T-cell (primary cell): ENCODE results near the gene GFOD1. TPM values are rescaled to one million over a fixed set of nuclear protein-coding genes. Genes with fewer than 3 reads are reported as not detected.

Experiments used
- ATAC-seq, 4 experiments: fragments of 200-7000 bp in 3 of 4; fragments of 150-1000 bp in 1 of 4; cut with Tn5 transposase; replicated peaks in 1 of 4; 1 replicate in 3 of 4; 2 replicates in 1 of 4; pipeline ENCODE4 v1.10.0; 2021; ENCODE audit warnings: moderate library complexity in 3 of 4, mild to moderate bottlenecking in 2 of 4, moderate number of reproducible peaks in 1 of 4
- CTCF ChIA-PET, 2 donors: fragments of 300-600 bp; sonication (Branson Sonifier 250); formaldehyde crosslinking; loops; one replicate each; lab custom pipeline; 2022; ENCODE audit warnings: antibody characterized with exemption in 2 of 2; lab: Charles Lee
- POLR2A ChIA-PET, 2 donors: fragments of 300-600 bp; sonication (Branson Sonifier 250); formaldehyde crosslinking; loops; one replicate each; lab custom pipeline; 2022; ENCODE audit warnings: antibody characterized with exemption in 2 of 2; lab: Charles Lee
- DNase-seq, 35 experiments: peaks; one replicate each; pipeline versions ENCODE4 v3.0.0 to v3.0.0-alpha.2; 2013 to 2023
- H3K27ac ChIP-seq: one replicate; pipeline ENCODE4 v1.5.1; 2013; ENCODE audit warnings: low read length
- H3K27me3 ChIP-seq, 2 experiments: replicated peaks in 1 of 2; 1 replicate in 1 of 2; 2 replicates in 1 of 2; pipeline versions ENCODE4 v1.6.1 to v1.7.0; 2013; ENCODE audit warnings: low read length in 1 of 2, mixed read lengths in 1 of 2; ENCODE audit not compliant: control insufficient read depth in 2 of 2, insufficient read depth in 2 of 2; ENCODE audit errors: extremely low read depth in 1 of 2
- H3K36me3 ChIP-seq, 2 donors: 1 replicate in 1 of 2; 2 replicates in 1 of 2; pipeline versions ENCODE4 v1.6.1 to v1.7.0; 2013; ENCODE audit warnings: low read length in 1 of 2; ENCODE audit not compliant: control insufficient read depth in 2 of 2, insufficient read depth in 1 of 2; ENCODE audit errors: extremely low read depth in 1 of 2
- H3K4me1 ChIP-seq, 2 experiments: 1 replicate in 1 of 2; 2 replicates in 1 of 2; pipeline versions ENCODE4 v1.6.1 to v1.7.0; 2013; ENCODE audit warnings: low read length in 2 of 2, mixed read lengths in 1 of 2; ENCODE audit not compliant: insufficient read depth in 2 of 2, control insufficient read depth in 1 of 2; ENCODE audit errors: extremely low read depth in 1 of 2
- H3K4me3 ChIP-seq, 2 donors: 1 replicate in 1 of 2; 2 replicates in 1 of 2; pipeline versions ENCODE4 v1.5.1 to v1.7.0; 2013; ENCODE audit warnings: mild to moderate bottlenecking in 2 of 2, low read length in 1 of 2, moderate library complexity in 1 of 2; ENCODE audit not compliant: control insufficient read depth in 1 of 2; ENCODE audit errors: extremely low read depth in 1 of 2
- H3K9me3 ChIP-seq: 2 replicates; pipeline ENCODE4 v1.7.0; 2013
- H3K27ac Mint-ChIP-seq, 2 donors: one replicate each; pipeline ENCODE4 v1.8.0; 2020 to 2021; ENCODE audit warnings: mild to moderate bottlenecking in 2 of 2, mixed read lengths in 2 of 2
- H3K27me3 Mint-ChIP-seq, 2 donors: one replicate each; pipeline ENCODE4 v1.8.0; 2021 to 2022; ENCODE audit warnings: mixed read lengths in 2 of 2
- H3K36me3 Mint-ChIP-seq: one replicate; pipeline ENCODE4 v1.8.0; 2021; ENCODE audit warnings: mixed read lengths
- H3K4me1 Mint-ChIP-seq, 3 donors: one replicate each; pipeline ENCODE4 v1.8.0; 2020 to 2022; ENCODE audit warnings: mixed read lengths in 3 of 3, mild to moderate bottlenecking in 1 of 3
- H3K4me3 Mint-ChIP-seq, 3 donors: one replicate each; pipeline ENCODE4 v1.8.0; 2020 to 2022; ENCODE audit warnings: mild to moderate bottlenecking in 3 of 3, mixed read lengths in 3 of 3, moderate library complexity in 3 of 3
- H3K9me3 Mint-ChIP-seq, 3 donors: one replicate each; pipeline ENCODE4 v1.8.0; 2020 to 2022; ENCODE audit warnings: mixed read lengths in 3 of 3
- WGBS: methylation state at CpG from one replicate; pipeline ENCODE4 v1.1.5; 2013; ENCODE audit warnings: missing lambda C conversion rate; ENCODE audit not compliant: insufficient coverage; 5-methylcytosine and 5-hydroxymethylcytosine counted together
- total RNA-seq, 35 experiments: library from RNA in 6 of 35; stranded (reverse) in 6 of 35; fragments of 120-200 nt in 1 of 35; gene quantifications; one replicate each; pipeline versions ENCODE4 v1.2.1 to v1.2.4 and lab custom pipeline; 2013 to 2026

GFOD1 gene
- total RNA-seq, 5 donors from 2014 or later (not counting 1 experiment from before 2014, with no cell fraction given) = 1.9 to 3.2 (median 2.3) TPM

DNA sequence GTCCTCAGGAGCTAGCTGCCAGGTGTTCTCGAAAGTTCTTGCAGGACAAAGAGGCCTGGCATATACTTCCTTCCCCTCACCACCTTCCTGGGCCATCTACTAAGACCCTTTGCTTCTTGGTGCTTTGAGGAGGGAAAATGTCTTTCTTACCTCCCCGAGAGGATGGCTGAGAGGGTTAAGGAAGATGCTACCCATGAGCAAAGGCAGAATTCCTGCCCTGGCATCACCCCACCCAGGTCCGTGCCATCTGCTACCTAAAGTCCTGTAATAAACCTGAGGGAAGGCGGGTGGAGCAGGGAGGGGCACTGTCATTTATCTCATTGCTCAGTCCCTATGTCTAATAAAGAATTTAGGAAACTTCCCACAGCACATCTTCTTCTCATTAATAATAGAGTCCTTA is 16.2 kb downstream of the GFOD1 start:
- ChIA-PET POLR2A (no interaction called here), CTCF (no interaction called here)
- Mint-ChIP-seq H3K27ac (no peak overlapping the region), H3K9me3 (no peaks in the 10 kb centered on the region), H3K4me3 (no peak overlapping the region), H3K36me3 (no peaks in the 10 kb centered on the region), H3K27me3 (no peaks in the 10 kb centered on the region), H3K4me1 (peaks cover 0 to 9% (median 6%) of the 10 kb centered on the region in 3 donors)
- no CpG with 5 or more reads among the region's 4 CpGs for WGBS
- Histone ChIP-seq H3K9me3 (no peaks in the 10 kb centered on the region), H3K36me3 (no peaks in the 10 kb centered on the region), H3K4me1 (peaks cover 0 to 5% of the 10 kb centered on the region in 2 experiments), H3K27ac (no peak overlapping the region), H3K4me3 (no peak overlapping the region), H3K27me3 (no peaks in the 10 kb centered on the region)
- ATAC-seq (no peak), DNase-seq (no peak)

GRCh38 chr6:13470238-13471140 is 16.9 kb downstream of the GFOD1 start:
- Mint-ChIP-seq H3K4me3 (no peak overlapping the region), H3K4me1 (peaks cover 0 to 15% (median 12%) of the 10 kb centered on the region in 3 donors), H3K27me3 (no peaks in the 10 kb centered on the region), H3K27ac (no peak overlapping the region), H3K9me3 (no peaks in the 10 kb centered on the region), H3K36me3 (no peaks in the 10 kb centered on the region)
- no peak overlapping the region for H3K27ac ChIP-seq
- DNase-seq (no peak), ATAC-seq (no peak)
- H3K27me3 ChIP-seq = no peaks in the 10 kb centered on the region
- H3K4me3 ChIP-seq = no peak overlapping the region
- H3K9me3 ChIP-seq = no peaks in the 10 kb centered on the region
- WGBS = 83% methylated on average over 5 of the region's 10 CpGs
- POLR2A ChIA-PET = no interaction called here
- H3K4me1 ChIP-seq = peaks cover 0 to 7% of the 10 kb centered on the region in 2 experiments
- CTCF ChIA-PET = no interaction called here
- no peaks in the 10 kb centered on the region for H3K36me3 ChIP-seq

DNA sequence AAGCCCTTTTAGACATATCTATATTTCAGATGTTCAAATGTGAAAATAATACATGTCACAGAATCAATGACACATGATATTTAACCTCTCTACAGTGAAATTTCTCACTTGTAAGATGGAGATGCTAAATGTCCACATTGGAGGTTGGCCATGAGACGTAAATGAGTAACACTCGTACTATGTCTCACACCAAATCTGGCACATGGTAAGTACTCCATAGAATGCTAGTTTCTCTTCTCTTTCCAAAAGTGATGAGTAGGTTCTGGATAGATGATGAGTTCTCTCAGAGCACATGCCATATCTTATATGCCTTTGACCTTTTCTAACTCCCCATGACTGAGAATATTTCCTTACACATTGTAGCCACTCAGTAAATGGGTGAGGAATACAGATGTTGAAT is 17.7 kb downstream of the GFOD1 start:
- H3K4me1 ChIP-seq = peaks cover 0 to 7% of the 10 kb centered on the region in 2 experiments

DNA sequence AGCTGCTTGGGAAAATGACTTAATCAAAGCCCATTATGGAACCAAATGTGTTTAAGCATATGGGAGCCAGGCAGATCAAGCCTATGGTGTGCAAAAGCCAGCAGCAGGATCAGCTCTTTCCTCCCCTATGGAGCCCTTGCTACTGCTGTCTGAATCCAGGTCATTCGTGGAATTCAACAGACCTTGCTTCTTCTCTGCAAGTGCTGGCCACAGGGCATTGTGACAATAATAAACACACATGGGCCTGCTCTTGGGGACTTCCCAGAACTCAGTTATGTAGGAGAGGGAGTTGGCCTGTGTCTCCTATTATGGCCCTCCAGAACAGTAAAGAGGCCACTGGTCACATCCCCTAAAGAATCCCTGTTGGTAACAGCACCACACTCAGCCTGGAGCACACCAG is 18.6 kb downstream of the GFOD1 start:
- H3K36me3 Mint-ChIP-seq = no peaks in the 10 kb centered on the region
- POLR2A ChIA-PET = no interaction called here

More for the DNA sequence above, 17.7 kb downstream of the GFOD1 start:
- Histone ChIP-seq H3K27me3 (no peaks in the 10 kb centered on the region), H3K36me3 (no peaks in the 10 kb centered on the region), H3K27ac (no peak overlapping the region), H3K9me3 (no peaks in the 10 kb centered on the region), H3K4me3 (no peak overlapping the region)
- Mint-ChIP-seq H3K27me3 (no peaks in the 10 kb centered on the region), H3K9me3 (no peaks in the 10 kb centered on the region), H3K27ac (no peak overlapping the region), H3K4me3 (no peak overlapping the region), H3K4me1 (peaks cover 0 to 19% (median 14%) of the 10 kb centered on the region in 3 donors), H3K36me3 (no peaks in the 10 kb centered on the region)
- ATAC-seq = no peak
- CTCF ChIA-PET = no interaction called here
- no peak for DNase-seq
- no CpG with 5 or more reads among the region's 2 CpGs for WGBS
- POLR2A ChIA-PET = interaction anchor here in 1 of 2 donors (0.5 kb wide), 1 partner anchor 96 kb away, joined by 3 read pairs; no protein-coding TSS in a partner anchor

DNA sequence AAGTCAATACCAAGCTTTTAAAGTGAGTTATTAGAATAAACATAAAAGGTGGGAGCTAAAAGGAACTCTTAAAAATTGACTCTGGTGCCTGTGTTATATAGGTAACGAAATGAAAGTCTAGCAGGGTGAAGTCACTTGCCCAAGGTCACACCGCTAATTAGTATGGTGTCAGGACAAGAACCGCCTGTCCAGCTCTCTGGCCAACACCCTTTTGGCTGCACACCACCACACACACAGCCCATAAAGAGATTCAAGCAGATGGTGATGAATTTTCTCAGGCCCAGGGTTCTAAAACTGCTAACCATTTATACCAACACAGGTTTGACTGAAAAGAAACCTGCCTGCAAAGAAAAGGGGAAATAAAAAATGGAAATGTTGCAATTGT is 20.2 kb downstream of the GFOD1 start:
- POLR2A ChIA-PET = no interaction called here
- H3K27ac Mint-ChIP-seq = no peak overlapping the region

More for the DNA sequence above, 18.6 kb downstream of the GFOD1 start:
- H3K27me3 Mint-ChIP-seq = no peaks in the 10 kb centered on the region
- peaks cover 0 to 17% (median 14%) of the 10 kb centered on the region in 3 donors for H3K4me1 Mint-ChIP-seq
- Histone ChIP-seq H3K27ac (no peak overlapping the region), H3K27me3 (no peaks in the 10 kb centered on the region), H3K4me1 (peaks cover 0 to 7% of the 10 kb centered on the region in 2 experiments), H3K9me3 (no peaks in the 10 kb centered on the region), H3K36me3 (no peaks in the 10 kb centered on the region), H3K4me3 (no peak overlapping the region)
- CTCF ChIA-PET = no interaction called here
- H3K4me3 Mint-ChIP-seq = no peak overlapping the region
- H3K9me3 Mint-ChIP-seq = no peaks in the 10 kb centered on the region
- DNase-seq = no peak
- no CpG with 5 or more reads among the region's 1 CpG for WGBS
- ATAC-seq = no peak
- no peak overlapping the region for H3K27ac Mint-ChIP-seq

GRCh38 chr6:13466304-13467215 is 20.8 kb downstream of the GFOD1 start:
- H3K4me3 Mint-ChIP-seq = no peak overlapping the region
- H3K27me3 ChIP-seq = no peaks in the 10 kb centered on the region
- peak overlapping the region in 1 of 2 donors; percentile 7 for H3K27ac Mint-ChIP-seq
- DNase-seq (no peak), ATAC-seq (peak in 1 of 4 experiments; percentile 46)
- no peaks in the 10 kb centered on the region for H3K27me3 Mint-ChIP-seq
- no peaks in the 10 kb centered on the region for H3K9me3 Mint-ChIP-seq
- peaks cover 14 to 30% (median 28%) of the 10 kb centered on the region in 3 donors for H3K4me1 Mint-ChIP-seq
- H3K36me3 Mint-ChIP-seq = no peaks in the 10 kb centered on the region
- H3K4me3 ChIP-seq = no peak overlapping the region
- no peak overlapping the region for H3K27ac ChIP-seq
- no peaks in the 10 kb centered on the region for H3K36me3 ChIP-seq
- 25% methylated on average over 2 of the region's 6 CpGs for WGBS
- no peaks in the 10 kb centered on the region for H3K9me3 ChIP-seq
- ChIA-PET CTCF (interaction anchor here in 1 of 2 donors (0.5 to 1.6 kb wide), 2 partner anchors 108 to 1252 kb away, joined by 3 to 5 read pairs; partner anchors contain the start of gene SIRT5), POLR2A (no interaction called here)
- H3K4me1 ChIP-seq = peaks cover 6 to 24% of the 10 kb centered on the region in 2 experiments

More for the DNA sequence above, 20.2 kb downstream of the GFOD1 start:
- Histone ChIP-seq H3K36me3 (no peaks in the 10 kb centered on the region), H3K9me3 (no peaks in the 10 kb centered on the region), H3K4me3 (no peak overlapping the region), H3K27me3 (no peaks in the 10 kb centered on the region), H3K27ac (no peak overlapping the region), H3K4me1 (peaks cover 0 to 18% of the 10 kb centered on the region in 2 experiments)
- 100% methylated on average over 2 of the region's 3 CpGs for WGBS
- DNase-seq (no peak), ATAC-seq (no peak)
- Mint-ChIP-seq H3K4me1 (peaks cover 8 to 24% (median 21%) of the 10 kb centered on the region in 3 donors), H3K27me3 (no peaks in the 10 kb centered on the region), H3K4me3 (no peak overlapping the region), H3K9me3 (no peaks in the 10 kb centered on the region), H3K36me3 (no peaks in the 10 kb centered on the region)
- CTCF ChIA-PET = interaction anchor here (0.5 to 1.6 kb wide), 4 partner anchors 108 to 1251 kb away, joined by 3 to 5 read pairs (median 3); partner anchors contain the start of gene SIRT5 (in 1 of the 2)
